A673 (cell line): ENCODE measurements around the gene EBLN1.

ENCODE experiments used
- CTCF ChIP-seq: fragments of 300-800, 200-600 bp; sonication (generic); conservative IDR thresholded peaks from 2 replicates; pipeline ENCODE4 v1.5.1; 2017; ENCODE audit warnings: low read depth, mild to moderate bottlenecking, antibody characterized with exemption, low read length, moderate library complexity, mixed read lengths
- EZH2 ChIP-seq: fragments of 200-600 bp; sonication (generic); IDR thresholded peaks from 2 replicates; pipeline ENCODE4 v1.6.1; 2017; ENCODE audit warnings: borderline replicate concordance, low read depth, mild to moderate bottlenecking, mixed read lengths, antibody characterized with exemption, low read length; ENCODE audit not compliant: poor library complexity, severe bottlenecking

- TF ChIP-seq CTCF = peak; percentile 46
- no peak for TF ChIP-seq EZH2
Observed at GRCh38 chr10:22244855-22245254, 27.0 kb upstream of the EBLN1 start.
